A673 (cell line): ENCODE results near the gene FGF18.

ENCODE experiments used
- CTCF ChIP-seq: fragments of 300-800, 200-600 bp; sonication (generic); conservative IDR thresholded peaks from 2 replicates; pipeline ENCODE4 v1.5.1; 2017; ENCODE audit warnings: low read depth, mild to moderate bottlenecking, antibody characterized with exemption, low read length, moderate library complexity, mixed read lengths
- EZH2 ChIP-seq: fragments of 200-600 bp; sonication (generic); IDR thresholded peaks from 2 replicates; pipeline ENCODE4 v1.6.1; 2017; ENCODE audit warnings: borderline replicate concordance, low read depth, mild to moderate bottlenecking, mixed read lengths, antibody characterized with exemption, low read length; ENCODE audit not compliant: poor library complexity, severe bottlenecking

GRCh38 chr5:171479776-171480125, 60.3 kb downstream of the FGF18 start:
- no peak for TF ChIP-seq CTCF
- no peak for TF ChIP-seq EZH2
